Middle frontal gyrus (tissue), 1 donor: ENCODE results near the gene ARID3B.

Experiments
- DNase-seq: peaks from one replicate; pipeline ENCODE4 v3.0.0-alpha.2; 2015; ENCODE audit warnings: low spot score; ENCODE audit errors: extremely low spot score

ARID3B gene

DNA sequence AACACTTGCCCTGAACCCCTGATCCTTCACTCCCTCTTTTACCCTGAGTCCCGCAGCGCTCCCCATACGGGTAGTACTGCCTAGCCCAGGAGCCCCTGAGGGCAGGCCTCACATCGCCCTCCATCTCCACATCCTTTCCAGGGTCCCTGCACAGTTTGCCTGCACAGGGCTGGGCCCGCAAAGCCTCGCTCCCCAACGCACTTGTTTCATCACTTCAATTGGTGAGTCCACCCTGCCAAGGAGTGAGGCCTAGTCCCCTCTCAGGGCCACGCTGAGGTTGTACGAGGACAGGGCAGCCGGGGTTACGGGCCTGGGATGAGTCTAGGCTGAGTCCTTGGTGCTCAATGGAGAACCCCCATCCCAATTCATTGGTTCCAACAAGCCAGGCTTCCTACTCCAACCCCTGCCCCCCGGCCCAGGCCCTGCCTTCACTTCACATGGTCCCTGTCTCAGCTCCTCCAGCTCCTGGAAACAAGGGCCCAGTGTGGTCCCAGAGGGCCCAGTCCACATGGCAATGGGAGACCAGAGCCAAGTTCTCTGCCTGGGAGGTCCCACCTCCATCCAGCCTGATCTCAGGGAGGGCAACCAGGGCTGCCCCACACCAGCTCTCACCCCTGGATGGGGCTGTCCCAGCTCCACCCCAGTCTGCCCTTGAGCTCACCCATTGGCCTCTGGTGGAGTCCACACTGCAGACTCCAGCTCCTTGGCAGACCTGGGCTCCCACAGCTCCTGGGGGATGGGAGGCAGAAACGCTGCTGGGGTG is 62.2 kb downstream of the ARID3B start:
- DNase-seq: no peak

DNA sequence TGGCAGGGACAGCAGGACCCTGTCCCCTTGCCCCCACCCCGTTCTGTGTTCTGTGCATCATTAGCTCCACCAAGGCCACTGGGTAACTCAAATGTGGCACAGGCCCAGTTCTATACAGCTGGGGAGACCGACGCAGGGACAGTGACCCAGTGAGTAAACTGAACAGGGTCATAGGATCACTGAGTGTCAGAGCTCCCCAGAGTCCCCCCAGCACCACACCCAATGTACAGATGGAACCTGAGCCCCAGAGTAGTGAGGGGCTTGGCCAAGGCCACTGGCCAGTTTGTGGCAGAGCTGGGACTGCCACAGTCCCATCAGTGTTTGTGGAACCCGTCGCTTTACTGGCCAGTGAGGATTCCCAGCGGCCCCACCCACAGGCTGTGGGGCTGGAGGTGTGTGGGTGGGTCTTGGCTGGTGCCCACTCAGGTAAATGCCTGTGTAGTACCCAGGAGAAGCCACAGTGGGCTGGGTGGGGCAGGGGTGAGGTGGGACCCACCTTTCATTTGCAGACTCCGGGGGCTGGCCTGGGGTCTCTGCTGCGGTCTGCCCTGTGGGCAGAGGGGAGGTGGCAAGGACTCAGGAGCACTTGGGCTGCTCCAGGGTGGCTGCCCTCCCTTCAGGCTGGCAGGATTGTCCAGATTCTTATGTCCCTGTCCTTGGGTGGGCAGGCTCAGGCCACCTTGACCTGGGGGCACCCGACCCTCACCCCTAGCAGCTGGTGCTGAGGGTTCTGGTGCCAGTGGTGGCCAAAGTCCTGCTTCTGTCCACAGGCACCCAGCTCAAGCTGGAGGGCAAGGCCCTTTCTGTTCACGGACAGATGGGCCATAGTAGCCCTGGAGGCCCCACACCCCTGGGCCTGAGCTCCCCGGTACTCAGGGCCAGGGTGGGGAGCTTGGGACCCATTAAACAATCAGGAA is 63.0 kb downstream of the ARID3B start:
- no peak for DNase-seq

- DNase-seq: no peak
Measured at GRCh38 chr15:74604983-74605794, 64.2 kb downstream of the ARID3B start.

DNA sequence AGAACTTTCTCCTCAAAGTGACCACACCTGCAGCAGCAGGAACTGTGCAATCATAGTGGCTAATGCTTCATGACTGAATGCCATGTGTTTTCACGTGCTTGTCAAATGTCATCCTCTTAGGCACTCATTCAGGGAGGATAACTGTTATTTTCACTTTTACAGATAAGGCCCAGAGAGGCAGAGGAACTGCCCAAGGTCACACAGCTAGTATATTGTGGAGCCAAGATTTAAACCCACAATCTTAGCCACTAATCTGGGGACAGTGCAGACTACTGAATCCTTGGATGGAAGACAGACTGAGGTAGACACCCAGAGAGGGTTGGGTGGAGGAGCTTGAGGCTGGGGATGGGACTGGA is 64.8 kb downstream of the ARID3B start:
- DNase-seq: no peak

- DNase-seq: no peak
Measured at GRCh38 chr15:74608786-74609185, 67.8 kb downstream of the ARID3B start.

DNA sequence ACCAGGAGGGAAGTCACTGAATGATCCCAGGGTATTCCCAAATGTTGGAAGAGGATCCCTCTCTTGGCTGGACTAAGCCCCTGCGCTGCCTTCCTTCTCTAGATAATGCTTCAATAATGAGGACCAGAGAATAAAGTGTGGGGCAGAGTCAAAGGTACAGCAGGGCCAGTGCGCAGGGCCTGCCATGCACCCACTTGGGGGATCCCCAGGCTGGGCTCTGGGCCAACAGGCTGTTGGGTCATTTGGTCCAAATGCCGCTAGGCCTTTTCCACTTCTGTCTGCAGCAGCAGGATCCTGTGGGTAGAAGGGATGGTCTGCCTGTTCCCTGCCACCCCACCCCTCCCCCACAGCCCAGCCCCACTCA is 68.9 kb downstream of the ARID3B start:
- DNase-seq: no peak

DNA sequence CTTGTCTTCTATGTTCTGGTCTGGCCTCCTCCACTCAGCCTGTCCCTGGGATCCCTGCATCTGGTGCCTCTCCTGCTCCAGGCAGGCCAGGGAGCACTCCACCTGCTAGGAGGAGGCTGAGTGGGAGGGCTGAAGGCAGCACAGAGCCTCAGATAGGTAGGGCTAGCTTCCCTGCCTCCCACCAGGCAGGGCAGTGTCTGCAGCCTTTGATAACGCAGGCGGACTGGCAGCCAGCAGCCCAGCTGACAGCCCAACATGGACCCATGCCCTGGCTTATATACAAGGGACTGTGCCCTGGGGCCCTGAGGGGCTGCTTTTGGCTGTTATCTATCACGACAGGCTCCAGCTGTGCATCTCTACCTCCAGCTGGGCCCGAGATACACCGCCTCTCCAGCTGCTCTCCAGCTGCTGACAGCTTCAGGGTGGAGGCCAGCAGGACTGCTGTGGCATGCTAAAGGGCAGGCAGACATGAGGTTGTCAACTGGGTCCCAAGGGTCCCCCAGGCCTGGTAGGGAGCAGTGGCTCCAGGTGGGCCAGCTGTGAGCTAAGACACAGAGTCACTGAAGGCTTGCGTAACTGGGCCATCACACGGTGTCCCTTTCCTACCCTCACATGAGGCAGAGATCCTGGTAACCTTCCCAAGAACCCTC is 69.4 kb downstream of the ARID3B start:
- DNase-seq: no peak

GRCh38 chr15:74611341-74611740 is 70.3 kb downstream of the ARID3B start:
- DNase-seq: no peak

GRCh38 chr15:74611834-74612233 is 70.8 kb downstream of the ARID3B start:
- DNase-seq: no peak

DNA sequence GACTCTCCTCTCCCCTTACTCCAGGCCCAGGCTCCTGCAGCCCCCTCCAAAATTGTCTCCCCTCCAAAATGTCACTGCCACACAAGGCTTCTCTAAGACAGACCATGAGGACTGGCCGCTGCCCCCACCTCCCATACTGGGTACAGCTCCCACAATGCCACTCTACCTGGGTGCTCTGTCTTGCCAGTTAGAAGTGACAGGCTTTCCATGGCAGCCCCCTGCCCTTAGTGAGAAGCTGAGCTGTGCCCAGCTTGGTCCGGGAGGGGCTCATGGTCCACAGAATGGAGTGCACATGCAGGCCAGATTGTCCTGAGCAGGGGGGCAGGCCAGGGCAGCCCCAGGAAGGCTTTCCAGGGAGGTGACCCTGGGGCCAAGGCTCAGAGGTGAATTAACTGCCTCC is 71.7 kb downstream of the ARID3B start:
- no peak for DNase-seq

DNA sequence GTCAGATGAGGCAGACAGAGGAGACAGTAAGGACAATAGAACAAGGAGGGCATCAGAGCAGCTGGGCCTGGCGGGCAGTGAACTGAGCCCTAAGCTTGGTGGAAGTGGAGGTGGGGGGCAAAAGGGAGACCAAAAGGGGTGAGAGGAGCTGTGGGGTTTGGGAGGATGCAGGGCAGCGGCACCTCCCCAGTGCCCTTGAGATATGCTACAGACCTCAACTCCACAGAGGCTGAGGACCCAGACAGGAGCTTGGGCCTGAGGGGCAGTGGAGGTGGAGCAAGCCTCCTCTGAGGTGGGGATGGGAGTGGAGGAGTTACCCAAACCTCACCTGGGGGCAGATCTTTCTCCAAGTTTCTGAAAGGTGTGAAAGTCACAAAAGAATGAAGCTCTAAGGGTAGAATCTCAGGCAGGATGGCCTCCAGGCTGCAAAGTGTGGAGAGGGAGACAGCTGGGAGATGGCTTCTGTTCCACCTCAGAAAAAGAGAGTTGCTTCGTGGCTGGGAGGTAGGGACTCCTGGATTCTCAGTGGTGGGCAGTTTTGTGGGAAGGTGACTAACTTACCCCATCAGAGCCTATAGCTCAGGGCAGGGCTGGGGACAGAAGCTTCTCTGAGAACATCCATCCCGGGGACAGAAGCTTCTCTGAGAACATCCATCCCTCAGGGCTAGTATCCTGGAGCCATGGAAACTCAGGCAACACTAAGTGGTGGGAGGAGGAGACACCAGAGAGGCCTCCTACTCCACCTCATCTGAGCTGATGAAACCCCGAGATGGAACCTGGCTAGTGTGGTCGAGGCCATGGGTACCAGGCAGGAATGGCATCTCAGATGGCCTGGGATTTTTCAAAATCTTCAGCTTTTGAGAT is 72.3 kb downstream of the ARID3B start:
- DNase-seq: no peak

DNA sequence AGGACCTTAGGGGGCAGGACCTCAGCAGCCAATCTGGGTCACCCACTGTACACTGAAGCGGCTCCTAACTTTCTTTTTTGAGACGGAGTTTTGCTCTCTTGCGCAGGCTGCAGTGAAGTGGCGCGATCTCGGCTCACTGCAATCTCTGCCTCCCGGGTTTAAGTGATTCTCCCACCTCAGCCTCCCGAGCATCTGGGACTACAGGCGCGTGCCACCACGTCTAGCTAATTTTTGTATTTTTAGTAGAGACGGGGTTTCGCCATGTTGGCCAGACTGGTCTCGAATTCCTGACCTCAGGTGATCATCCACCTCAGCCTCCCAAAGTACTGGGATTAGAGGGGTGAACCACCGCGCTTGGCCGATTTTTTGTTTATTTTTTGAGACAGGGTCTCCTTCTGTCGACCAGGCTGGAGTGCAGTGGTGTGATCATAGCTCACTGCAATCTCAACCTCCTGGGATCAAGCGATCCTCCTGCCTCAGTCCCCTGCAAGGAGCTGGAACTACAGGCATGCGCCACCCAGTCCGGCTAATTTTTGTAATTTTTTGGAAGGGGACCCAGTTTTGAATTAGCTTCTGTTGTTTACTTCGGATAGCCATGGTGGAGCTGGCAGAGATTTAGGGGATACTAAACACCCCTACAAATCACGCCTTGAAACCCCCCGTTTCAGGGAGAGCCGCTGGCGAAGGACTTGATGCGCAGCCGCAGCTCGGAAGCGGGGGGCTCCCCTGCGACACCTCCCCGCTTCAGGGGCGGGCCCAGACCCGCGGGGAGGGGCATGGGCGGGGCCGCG is 73.1 kb downstream of the ARID3B start:
- no peak for DNase-seq

GRCh38 chr15:74614744-74615507 is 73.9 kb downstream of the ARID3B start:
- DNase-seq: peak; percentile 57

GRCh38 chr15:74615508-74616365 is 74.7 kb downstream of the ARID3B start, which contains the start of gene CLK3:
TSS of gene CLK3 (plus strand) at chr15:74615836. CDS start at chr15:74619197, 3,361 bp downstream.
- DNase-seq: peak; percentile 92

DNA sequence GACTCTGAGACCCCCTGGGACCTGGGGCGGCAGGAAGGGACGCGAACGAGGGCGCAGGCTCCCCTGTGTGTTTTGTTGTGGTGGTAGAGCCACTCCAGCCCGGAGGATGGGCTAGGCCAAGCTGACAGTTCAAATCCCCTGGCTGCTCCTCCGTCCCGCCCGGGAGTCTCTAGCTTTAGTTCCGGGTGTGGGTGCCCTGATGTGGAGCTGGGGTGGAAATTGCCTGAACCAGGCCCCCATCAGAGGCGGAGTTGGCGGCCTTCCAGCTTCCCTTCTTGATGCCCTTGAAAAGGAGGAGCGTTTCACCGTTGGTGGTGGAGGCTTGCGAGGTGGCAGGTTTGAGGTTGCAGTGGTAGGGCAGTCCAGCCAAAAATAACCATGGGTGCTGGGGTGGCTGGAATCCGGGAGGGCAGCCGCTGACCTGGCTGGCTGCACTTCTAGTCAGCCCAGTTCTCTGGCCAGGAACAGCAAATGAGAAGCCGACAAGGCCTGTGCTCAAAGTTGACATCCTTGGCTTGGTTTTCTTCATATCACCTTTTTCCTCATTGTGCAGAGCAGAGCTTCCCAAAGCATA is 75.4 kb downstream of the ARID3B start:
- DNase-seq: no peak

DNA sequence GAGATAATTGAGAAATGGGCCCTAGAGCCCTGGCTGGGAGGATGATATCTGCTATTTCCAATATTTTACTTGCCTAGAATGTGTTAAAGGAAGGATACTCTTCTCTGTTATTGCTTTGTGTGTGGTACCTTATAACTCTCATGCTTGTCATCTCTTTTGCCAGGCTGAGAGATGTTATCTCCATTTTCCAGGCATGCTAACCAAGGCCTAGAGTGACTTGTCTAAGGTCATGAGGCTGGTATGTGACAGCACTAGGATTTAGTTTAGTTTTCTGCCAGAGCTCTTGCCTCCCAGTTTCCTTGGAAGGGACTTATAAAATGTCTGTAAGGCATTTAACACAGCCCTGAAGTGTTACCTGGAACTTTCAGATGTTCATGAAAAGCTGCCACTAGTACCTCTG is 76.0 kb downstream of the ARID3B start:
- no peak for DNase-seq

- DNase-seq: no peak
Measured at GRCh38 chr15:74618841-74619596, 78.0 kb downstream of the ARID3B start.
